HL-60 (cell line): ENCODE measurements around the gene CFAP299.

Experiments used
- CTCF ChIP-seq: IDR thresholded peaks from one replicate; pipeline ENCODE4 v1.5.1; 2011; ENCODE audit warnings: low read length, control low read depth, inconsistent platforms; ENCODE audit not compliant: insufficient read depth
- POLR2AphosphoS5 ChIP-seq: IDR thresholded peaks from 2 replicates; pipeline ENCODE4 v1.6.1; 2012; ENCODE audit warnings: low read depth
- TF ChIP-seq, protein P1 (sequence below): IDR thresholded peaks from 2 replicates; pipeline ENCODE4 v1.6.1; 2012; ENCODE audit warnings: low read depth; ENCODE audit not compliant: insufficient replicate concordance

- no peak for TF ChIP-seq CTCF
- TF ChIP-seq POLR2AphosphoS5, result no peak
- TF ChIP-seq, protein P1, sequence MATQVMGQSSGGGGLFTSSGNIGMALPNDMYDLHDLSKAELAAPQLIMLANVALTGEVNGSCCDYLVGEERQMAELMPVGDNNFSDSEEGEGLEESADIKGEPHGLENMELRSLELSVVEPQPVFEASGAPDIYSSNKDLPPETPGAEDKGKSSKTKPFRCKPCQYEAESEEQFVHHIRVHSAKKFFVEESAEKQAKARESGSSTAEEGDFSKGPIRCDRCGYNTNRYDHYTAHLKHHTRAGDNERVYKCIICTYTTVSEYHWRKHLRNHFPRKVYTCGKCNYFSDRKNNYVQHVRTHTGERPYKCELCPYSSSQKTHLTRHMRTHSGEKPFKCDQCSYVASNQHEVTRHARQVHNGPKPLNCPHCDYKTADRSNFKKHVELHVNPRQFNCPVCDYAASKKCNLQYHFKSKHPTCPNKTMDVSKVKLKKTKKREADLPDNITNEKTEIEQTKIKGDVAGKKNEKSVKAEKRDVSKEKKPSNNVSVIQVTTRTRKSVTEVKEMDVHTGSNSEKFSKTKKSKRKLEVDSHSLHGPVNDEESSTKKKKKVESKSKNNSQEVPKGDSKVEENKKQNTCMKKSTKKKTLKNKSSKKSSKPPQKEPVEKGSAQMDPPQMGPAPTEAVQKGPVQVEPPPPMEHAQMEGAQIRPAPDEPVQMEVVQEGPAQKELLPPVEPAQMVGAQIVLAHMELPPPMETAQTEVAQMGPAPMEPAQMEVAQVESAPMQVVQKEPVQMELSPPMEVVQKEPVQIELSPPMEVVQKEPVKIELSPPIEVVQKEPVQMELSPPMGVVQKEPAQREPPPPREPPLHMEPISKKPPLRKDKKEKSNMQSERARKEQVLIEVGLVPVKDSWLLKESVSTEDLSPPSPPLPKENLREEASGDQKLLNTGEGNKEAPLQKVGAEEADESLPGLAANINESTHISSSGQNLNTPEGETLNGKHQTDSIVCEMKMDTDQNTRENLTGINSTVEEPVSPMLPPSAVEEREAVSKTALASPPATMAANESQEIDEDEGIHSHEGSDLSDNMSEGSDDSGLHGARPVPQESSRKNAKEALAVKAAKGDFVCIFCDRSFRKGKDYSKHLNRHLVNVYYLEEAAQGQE, result no peak
These were observed 540.1 kb downstream of the CFAP299 start for GRCh38 chr4:80875642-80876041.
